GM23338 (cell line): Measurements from ENCODE around the gene SLC8A1. TPM values are rescaled to one million over a fixed set of nuclear protein-coding genes. Genes with fewer than 3 reads are reported as not detected.

Experiments
- ATAC-seq: fragments of 200-7000 bp; cut with Tn5 transposase; 3 replicates; pipeline ENCODE4 v1.9.1; 2020
- DNase-seq: peaks from one replicate; pipeline ENCODE4 v3.0.0-alpha.2; 2015; ENCODE audit warnings: low spot score
- H2AFZ ChIP-seq: fragments of 200-600 bp; sonication (generic); 2 replicates; pipeline ENCODE4 v1.8.0; 2016; ENCODE audit warnings: antibody characterized with exemption, mild to moderate bottlenecking, moderate library complexity
- H3F3A ChIP-seq: fragments of 200-600 bp; sonication (generic); replicated peaks from 2 replicates; pipeline ENCODE4 v1.8.0; 2017; ENCODE audit warnings: antibody characterized with exemption, mixed run types, low read depth
- H3K27ac ChIP-seq: fragments of 200-600 bp; sonication (generic); 2 replicates; pipeline ENCODE4 v1.6.1; 2016; ENCODE audit warnings: low read depth
- H3K27me3 ChIP-seq: fragments of 200-600 bp; sonication (generic); 2 replicates; pipeline ENCODE4 v1.8.0; 2016; ENCODE audit warnings: mild to moderate bottlenecking, mixed run types, moderate library complexity; ENCODE audit not compliant: insufficient read depth
- H3K36me3 ChIP-seq: fragments of 200-600 bp; sonication (generic); 2 replicates; pipeline ENCODE4 v1.8.0; 2016; ENCODE audit warnings: mild to moderate bottlenecking; ENCODE audit not compliant: insufficient read depth
- H3K4me1 ChIP-seq: fragments of 200-600 bp; sonication (generic); 2 replicates; pipeline ENCODE4 v1.8.0; 2016; ENCODE audit warnings: mild to moderate bottlenecking, moderate library complexity; ENCODE audit not compliant: insufficient read depth
- H3K4me2 ChIP-seq: fragments of 200-600 bp; sonication (generic); 2 replicates; pipeline ENCODE4 v1.7.1; 2017; ENCODE audit warnings: mixed run types
- H3K4me3 ChIP-seq: fragments of 200-600 bp; sonication (generic); 2 replicates; pipeline ENCODE4 v1.6.1; 2016; ENCODE audit warnings: mixed run types
- H3K79me2 ChIP-seq: fragments of 200-600 bp; sonication (generic); replicated peaks from 2 replicates; pipeline ENCODE4 v1.8.0; 2017; ENCODE audit warnings: mild to moderate bottlenecking; ENCODE audit not compliant: insufficient read depth
- H3K9me2 ChIP-seq: fragments of 200-600 bp; sonication (generic); 2 replicates; pipeline ENCODE4 v1.8.0; 2017; ENCODE audit not compliant: insufficient read depth
- H4K20me1 ChIP-seq: fragments of 200-600 bp; sonication (generic); replicated peaks from 2 replicates; pipeline ENCODE4 v1.8.0; 2017; ENCODE audit warnings: mild to moderate bottlenecking; ENCODE audit not compliant: insufficient read depth
- H3K27ac Mint-ChIP-seq: 2 replicates; pipeline ENCODE4 v1.8.0; 2020; ENCODE audit warnings: inconsistent platforms, mild to moderate bottlenecking, moderate library complexity, mixed read lengths
- H3K27me3 Mint-ChIP-seq: 3 replicates; pipeline ENCODE4 v1.8.0; 2022; ENCODE audit warnings: low read depth, mild to moderate bottlenecking, moderate library complexity, mixed read lengths, inconsistent platforms; ENCODE audit not compliant: insufficient read depth, poor library complexity
- H3K36me3 Mint-ChIP-seq: 3 replicates; pipeline ENCODE4 v1.8.0; 2021; ENCODE audit warnings: low read depth, mild to moderate bottlenecking, inconsistent platforms, moderate library complexity, mixed read lengths
- H3K4me1 Mint-ChIP-seq: 3 replicates; pipeline ENCODE4 v1.8.0; 2020; ENCODE audit warnings: mild to moderate bottlenecking, inconsistent platforms, mixed read lengths
- H3K4me3 Mint-ChIP-seq: 3 replicates; pipeline ENCODE4 v1.8.0; 2021; ENCODE audit warnings: moderate library complexity, mild to moderate bottlenecking, inconsistent platforms, mixed read lengths
- H3K9me3 Mint-ChIP-seq: 3 replicates; pipeline ENCODE4 v1.8.0; 2020; ENCODE audit warnings: moderate library complexity, mild to moderate bottlenecking, inconsistent platforms, mixed read lengths
- CREB1 ChIP-seq: fragments of 250-450 bp; sonication (Bioruptor Pico); IDR thresholded peaks from 2 replicates; pipeline ENCODE4 v1.5.0; 2020; ENCODE audit warnings: low read depth, mild to moderate bottlenecking, moderate library complexity
- EZH2 ChIP-seq: fragments of 200-600 bp; sonication (generic); IDR thresholded peaks from one replicate; pipeline ENCODE4 v1.8.0; 2017; ENCODE audit warnings: antibody characterized with exemption, mild to moderate bottlenecking, low read depth; ENCODE audit not compliant: unreplicated experiment
- EZH2phosphoT487 ChIP-seq: fragments of 200-600 bp; sonication (generic); IDR thresholded peaks from one replicate; pipeline ENCODE4 v1.8.1; 2018; ENCODE audit warnings: antibody characterized with exemption; ENCODE audit not compliant: unreplicated experiment
- JUNB ChIP-seq: IDR thresholded peaks from one replicate; pipeline ENCODE4 v1.6.1; 2016; ENCODE audit warnings: antibody characterized with exemption; ENCODE audit not compliant: unreplicated experiment
- NANOG ChIP-seq: IDR thresholded peaks from 2 replicates; pipeline ENCODE4 v1.6.1; 2016; ENCODE audit warnings: antibody characterized with exemption, borderline replicate concordance
- POLR2AphosphoS5 ChIP-seq: IDR thresholded peaks from 2 replicates; pipeline ENCODE4 v1.6.1; 2016; ENCODE audit warnings: antibody characterized with exemption, low read depth
- STAT1 ChIP-seq: IDR thresholded peaks from one replicate; pipeline ENCODE4 v1.6.1; 2016; ENCODE audit warnings: antibody characterized with exemption; ENCODE audit not compliant: unreplicated experiment
- ZNF114 ChIP-seq: fragments of 250-450 bp; sonication (Bioruptor Pico); IDR thresholded peaks from 2 replicates; pipeline ENCODE4 v1.5.0; 2020; ENCODE audit warnings: mild to moderate bottlenecking, moderate library complexity
- ZNF331 ChIP-seq: fragments of 250-450 bp; sonication (Bioruptor Pico); IDR thresholded peaks from 2 replicates; pipeline ENCODE4 v1.5.0; 2020; ENCODE audit warnings: low read depth, mild to moderate bottlenecking, moderate library complexity
- polyA plus RNA-seq: library from polyadenylated mRNA; unstranded; fragments of >200 nt; fragmentation: Nextera tagmentation; extraction: Ambion mirVana; gene quantifications from 2 replicates; pipeline ENCODE4 v1.2.1, GENCODE V29; 2016
- total RNA-seq: library from RNA; depleted of rRNA; stranded (reverse); fragments of >200 nt; shearing (Covaris generic); gene quantifications from 2 replicates; pipeline ENCODE4 v1.2.3, GENCODE V29; 2014
- TF ChIP-seq, protein P1 (sequence below), 2 experiments: fragments of 200-600 bp in 1 of 2; sonication (generic) in 1 of 2; conservative IDR thresholded peaks; 2 replicates each; pipeline versions ENCODE4 v1.5.1 to v1.6.1; 2016 to 2017; ENCODE audit warnings: antibody characterized with exemption in 2 of 2, low read depth in 2 of 2, mild to moderate bottlenecking in 2 of 2, moderate library complexity in 1 of 2
- TF ChIP-seq, protein P2 (sequence below): fragments of 250-450 bp; sonication (Bioruptor Pico); IDR thresholded peaks from 2 replicates; pipeline ENCODE4 v1.5.0; 2020; ENCODE audit warnings: mild to moderate bottlenecking, moderate library complexity
- TF ChIP-seq, protein P3 (sequence below): IDR thresholded peaks from 2 replicates; pipeline ENCODE4 v1.6.1; 2016; ENCODE audit warnings: antibody characterized with exemption
- TF ChIP-seq, protein P4 (sequence below): IDR thresholded peaks from one replicate; pipeline ENCODE4 v1.6.1; 2018; ENCODE audit warnings: antibody characterized with exemption; ENCODE audit not compliant: unreplicated experiment

SLC8A1 gene
- total and polyA plus RNA-seq, 2 experiments from 2014 or later: 2.5 to 3.3 TPM

DNA sequence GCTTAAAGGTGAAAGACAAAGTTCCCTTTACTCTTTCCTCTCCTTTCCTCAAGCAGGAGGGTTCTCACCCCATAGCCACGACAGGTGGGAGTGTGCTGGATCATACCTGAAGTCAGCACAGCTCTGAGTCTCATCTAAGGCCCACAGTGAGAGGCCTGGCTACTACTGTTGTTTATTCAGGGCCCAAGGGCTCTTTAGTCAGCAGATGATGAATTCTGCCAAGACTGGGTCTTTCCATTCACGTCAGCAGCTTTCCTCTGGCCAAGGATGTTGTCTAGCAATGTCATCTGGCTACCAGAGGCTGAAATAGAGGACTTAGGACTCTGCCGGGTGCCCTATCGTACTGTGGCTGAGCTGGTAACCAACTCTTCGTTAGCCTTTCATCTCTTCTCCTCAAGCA lies 364.5 kb downstream of the SLC8A1 start:
- DNase-seq: no peak
- H3F3A ChIP-seq: no peaks in the 10 kb centered on the region
- Mint-ChIP-seq H3K27ac (no peak overlapping the region), H3K36me3 (no peaks in the 10 kb centered on the region; the same call in 2 of the 3 replicates), H3K4me1 (no peaks in the 10 kb centered on the region), H3K4me3 (no peak overlapping the region), H3K27me3 (peaks cover 2% of the 10 kb centered on the region), H3K9me3 (no peaks in the 10 kb centered on the region)
- H4K20me1 ChIP-seq: no peaks in the 10 kb centered on the region
- no peak overlapping the region for H3K27ac ChIP-seq
- no peaks in the 10 kb centered on the region for H3K4me1 ChIP-seq
- H3K4me3 ChIP-seq: no peak overlapping the region
- H3K4me2 ChIP-seq: no peak overlapping the region
- H3K9me2 ChIP-seq: peaks cover 5% of the 10 kb centered on the region
- no peaks in the 10 kb centered on the region for H3K27me3 ChIP-seq
- no peak for ATAC-seq
- no peaks in the 10 kb centered on the region for H3K79me2 ChIP-seq
- TF ChIP-seq POLR2AphosphoS5 (no peak), EZH2phosphoT487 (no peak), EZH2 (no peak), JUNB (no peak), ZNF114 (CRISPR knock-in tag) (no peak), NANOG (no peak), STAT1 (no peak), ZNF331 (CRISPR knock-in tag) (no peak), CREB1 (CRISPR knock-in tag) (no peak)
- TF ChIP-seq, protein P1, sequence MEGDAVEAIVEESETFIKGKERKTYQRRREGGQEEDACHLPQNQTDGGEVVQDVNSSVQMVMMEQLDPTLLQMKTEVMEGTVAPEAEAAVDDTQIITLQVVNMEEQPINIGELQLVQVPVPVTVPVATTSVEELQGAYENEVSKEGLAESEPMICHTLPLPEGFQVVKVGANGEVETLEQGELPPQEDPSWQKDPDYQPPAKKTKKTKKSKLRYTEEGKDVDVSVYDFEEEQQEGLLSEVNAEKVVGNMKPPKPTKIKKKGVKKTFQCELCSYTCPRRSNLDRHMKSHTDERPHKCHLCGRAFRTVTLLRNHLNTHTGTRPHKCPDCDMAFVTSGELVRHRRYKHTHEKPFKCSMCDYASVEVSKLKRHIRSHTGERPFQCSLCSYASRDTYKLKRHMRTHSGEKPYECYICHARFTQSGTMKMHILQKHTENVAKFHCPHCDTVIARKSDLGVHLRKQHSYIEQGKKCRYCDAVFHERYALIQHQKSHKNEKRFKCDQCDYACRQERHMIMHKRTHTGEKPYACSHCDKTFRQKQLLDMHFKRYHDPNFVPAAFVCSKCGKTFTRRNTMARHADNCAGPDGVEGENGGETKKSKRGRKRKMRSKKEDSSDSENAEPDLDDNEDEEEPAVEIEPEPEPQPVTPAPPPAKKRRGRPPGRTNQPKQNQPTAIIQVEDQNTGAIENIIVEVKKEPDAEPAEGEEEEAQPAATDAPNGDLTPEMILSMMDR (conservative IDR thresholded peaks at IDR 0.05; ENCODE audit: low read depth in 2 of 2): no peak
- TF ChIP-seq, protein P2, sequence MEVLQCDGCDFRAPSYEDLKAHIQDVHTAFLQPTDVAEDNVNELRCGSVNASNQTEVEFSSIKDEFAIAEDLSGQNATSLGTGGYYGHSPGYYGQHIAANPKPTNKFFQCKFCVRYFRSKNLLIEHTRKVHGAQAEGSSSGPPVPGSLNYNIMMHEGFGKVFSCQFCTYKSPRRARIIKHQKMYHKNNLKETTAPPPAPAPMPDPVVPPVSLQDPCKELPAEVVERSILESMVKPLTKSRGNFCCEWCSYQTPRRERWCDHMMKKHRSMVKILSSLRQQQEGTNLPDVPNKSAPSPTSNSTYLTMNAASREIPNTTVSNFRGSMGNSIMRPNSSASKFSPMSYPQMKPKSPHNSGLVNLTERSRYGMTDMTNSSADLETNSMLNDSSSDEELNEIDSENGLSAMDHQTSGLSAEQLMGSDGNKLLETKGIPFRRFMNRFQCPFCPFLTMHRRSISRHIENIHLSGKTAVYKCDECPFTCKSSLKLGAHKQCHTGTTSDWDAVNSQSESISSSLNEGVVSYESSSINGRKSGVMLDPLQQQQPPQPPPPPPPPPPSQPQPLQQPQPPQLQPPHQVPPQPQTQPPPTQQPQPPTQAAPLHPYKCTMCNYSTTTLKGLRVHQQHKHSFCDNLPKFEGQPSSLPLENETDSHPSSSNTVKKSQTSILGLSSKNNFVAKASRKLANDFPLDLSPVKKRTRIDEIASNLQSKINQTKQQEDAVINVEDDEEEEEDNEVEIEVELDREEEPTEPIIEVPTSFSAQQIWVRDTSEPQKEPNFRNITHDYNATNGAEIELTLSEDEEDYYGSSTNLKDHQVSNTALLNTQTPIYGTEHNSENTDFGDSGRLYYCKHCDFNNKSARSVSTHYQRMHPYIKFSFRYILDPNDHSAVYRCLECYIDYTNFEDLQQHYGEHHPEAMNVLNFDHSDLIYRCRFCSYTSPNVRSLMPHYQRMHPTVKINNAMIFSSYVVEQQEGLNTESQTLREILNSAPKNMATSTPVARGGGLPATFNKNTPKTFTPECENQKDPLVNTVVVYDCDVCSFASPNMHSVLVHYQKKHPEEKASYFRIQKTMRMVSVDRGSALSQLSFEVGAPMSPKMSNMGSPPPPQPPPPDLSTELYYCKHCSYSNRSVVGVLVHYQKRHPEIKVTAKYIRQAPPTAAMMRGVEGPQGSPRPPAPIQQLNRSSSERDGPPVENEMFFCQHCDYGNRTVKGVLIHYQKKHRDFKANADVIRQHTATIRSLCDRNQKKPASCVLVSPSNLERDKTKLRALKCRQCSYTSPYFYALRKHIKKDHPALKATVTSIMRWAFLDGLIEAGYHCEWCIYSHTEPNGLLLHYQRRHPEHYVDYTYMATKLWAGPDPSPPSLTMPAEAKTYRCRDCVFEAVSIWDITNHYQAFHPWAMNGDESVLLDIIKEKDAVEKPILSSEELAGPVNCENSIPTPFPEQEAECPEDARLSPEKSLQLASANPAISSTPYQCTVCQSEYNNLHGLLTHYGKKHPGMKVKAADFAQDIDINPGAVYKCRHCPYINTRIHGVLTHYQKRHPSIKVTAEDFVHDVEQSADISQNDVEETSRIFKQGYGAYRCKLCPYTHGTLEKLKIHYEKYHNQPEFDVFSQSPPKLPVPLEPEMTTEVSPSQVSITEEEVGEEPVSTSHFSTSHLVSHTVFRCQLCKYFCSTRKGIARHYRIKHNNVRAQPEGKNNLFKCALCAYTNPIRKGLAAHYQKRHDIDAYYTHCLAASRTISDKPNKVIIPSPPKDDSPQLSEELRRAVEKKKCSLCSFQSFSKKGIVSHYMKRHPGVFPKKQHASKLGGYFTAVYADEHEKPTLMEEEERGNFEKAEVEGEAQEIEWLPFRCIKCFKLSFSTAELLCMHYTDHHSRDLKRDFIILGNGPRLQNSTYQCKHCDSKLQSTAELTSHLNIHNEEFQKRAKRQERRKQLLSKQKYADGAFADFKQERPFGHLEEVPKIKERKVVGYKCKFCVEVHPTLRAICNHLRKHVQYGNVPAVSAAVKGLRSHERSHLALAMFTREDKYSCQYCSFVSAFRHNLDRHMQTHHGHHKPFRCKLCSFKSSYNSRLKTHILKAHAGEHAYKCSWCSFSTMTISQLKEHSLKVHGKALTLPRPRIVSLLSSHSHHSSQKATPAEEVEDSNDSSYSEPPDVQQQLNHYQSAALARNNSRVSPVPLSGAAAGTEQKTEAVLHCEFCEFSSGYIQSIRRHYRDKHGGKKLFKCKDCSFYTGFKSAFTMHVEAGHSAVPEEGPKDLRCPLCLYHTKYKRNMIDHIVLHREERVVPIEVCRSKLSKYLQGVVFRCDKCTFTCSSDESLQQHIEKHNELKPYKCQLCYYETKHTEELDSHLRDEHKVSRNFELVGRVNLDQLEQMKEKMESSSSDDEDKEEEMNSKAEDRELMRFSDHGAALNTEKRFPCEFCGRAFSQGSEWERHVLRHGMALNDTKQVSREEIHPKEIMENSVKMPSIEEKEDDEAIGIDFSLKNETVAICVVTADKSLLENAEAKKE: no peak
- TF ChIP-seq, protein P3, sequence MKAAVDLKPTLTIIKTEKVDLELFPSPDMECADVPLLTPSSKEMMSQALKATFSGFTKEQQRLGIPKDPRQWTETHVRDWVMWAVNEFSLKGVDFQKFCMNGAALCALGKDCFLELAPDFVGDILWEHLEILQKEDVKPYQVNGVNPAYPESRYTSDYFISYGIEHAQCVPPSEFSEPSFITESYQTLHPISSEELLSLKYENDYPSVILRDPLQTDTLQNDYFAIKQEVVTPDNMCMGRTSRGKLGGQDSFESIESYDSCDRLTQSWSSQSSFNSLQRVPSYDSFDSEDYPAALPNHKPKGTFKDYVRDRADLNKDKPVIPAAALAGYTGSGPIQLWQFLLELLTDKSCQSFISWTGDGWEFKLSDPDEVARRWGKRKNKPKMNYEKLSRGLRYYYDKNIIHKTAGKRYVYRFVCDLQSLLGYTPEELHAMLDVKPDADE: no peak
- TF ChIP-seq, protein P4, sequence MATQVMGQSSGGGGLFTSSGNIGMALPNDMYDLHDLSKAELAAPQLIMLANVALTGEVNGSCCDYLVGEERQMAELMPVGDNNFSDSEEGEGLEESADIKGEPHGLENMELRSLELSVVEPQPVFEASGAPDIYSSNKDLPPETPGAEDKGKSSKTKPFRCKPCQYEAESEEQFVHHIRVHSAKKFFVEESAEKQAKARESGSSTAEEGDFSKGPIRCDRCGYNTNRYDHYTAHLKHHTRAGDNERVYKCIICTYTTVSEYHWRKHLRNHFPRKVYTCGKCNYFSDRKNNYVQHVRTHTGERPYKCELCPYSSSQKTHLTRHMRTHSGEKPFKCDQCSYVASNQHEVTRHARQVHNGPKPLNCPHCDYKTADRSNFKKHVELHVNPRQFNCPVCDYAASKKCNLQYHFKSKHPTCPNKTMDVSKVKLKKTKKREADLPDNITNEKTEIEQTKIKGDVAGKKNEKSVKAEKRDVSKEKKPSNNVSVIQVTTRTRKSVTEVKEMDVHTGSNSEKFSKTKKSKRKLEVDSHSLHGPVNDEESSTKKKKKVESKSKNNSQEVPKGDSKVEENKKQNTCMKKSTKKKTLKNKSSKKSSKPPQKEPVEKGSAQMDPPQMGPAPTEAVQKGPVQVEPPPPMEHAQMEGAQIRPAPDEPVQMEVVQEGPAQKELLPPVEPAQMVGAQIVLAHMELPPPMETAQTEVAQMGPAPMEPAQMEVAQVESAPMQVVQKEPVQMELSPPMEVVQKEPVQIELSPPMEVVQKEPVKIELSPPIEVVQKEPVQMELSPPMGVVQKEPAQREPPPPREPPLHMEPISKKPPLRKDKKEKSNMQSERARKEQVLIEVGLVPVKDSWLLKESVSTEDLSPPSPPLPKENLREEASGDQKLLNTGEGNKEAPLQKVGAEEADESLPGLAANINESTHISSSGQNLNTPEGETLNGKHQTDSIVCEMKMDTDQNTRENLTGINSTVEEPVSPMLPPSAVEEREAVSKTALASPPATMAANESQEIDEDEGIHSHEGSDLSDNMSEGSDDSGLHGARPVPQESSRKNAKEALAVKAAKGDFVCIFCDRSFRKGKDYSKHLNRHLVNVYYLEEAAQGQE: no peak
- no peaks in the 10 kb centered on the region for H3K36me3 ChIP-seq
- H2AFZ ChIP-seq: peak overlapping the region; percentile 69; the same call in 1 of the 2 replicates
